ENCODE measurements around the gene ADAP1.

DNA sequence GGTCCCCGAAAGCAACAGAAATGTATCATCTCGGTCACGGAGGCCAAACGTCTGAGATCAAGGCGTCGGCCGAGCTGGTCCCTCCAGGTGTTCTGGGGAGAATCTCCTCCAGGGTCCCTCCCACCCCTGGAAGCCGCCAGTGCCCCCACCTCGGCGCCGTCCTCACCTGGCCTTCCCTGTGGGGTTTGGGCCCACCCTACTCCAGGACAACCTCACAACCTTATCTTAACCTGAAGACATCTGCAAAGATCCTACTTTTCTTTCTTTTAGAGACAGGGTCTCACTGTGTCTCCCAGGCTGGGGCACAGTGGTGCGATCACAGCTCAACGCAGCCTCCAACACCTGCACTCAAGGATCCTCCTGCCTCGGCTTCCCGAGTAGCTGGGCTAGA is 33.4 kb downstream of the ADAP1 start:
- TF ChIP-seq CEBPB (IDR thresholded peaks at IDR 0.05; ENCODE audit: low read depth) (no peak), POLR2AphosphoS5 (IDR thresholded peaks at IDR 0.05; ENCODE audit: low read depth, low read length) (no peak), EZH2 (IDR thresholded peaks at IDR 0.05) (no peak), RAD21 (IDR thresholded peaks at IDR 0.05; ENCODE audit: low read depth) (no peak)
- TF ChIP-seq, protein P1, sequence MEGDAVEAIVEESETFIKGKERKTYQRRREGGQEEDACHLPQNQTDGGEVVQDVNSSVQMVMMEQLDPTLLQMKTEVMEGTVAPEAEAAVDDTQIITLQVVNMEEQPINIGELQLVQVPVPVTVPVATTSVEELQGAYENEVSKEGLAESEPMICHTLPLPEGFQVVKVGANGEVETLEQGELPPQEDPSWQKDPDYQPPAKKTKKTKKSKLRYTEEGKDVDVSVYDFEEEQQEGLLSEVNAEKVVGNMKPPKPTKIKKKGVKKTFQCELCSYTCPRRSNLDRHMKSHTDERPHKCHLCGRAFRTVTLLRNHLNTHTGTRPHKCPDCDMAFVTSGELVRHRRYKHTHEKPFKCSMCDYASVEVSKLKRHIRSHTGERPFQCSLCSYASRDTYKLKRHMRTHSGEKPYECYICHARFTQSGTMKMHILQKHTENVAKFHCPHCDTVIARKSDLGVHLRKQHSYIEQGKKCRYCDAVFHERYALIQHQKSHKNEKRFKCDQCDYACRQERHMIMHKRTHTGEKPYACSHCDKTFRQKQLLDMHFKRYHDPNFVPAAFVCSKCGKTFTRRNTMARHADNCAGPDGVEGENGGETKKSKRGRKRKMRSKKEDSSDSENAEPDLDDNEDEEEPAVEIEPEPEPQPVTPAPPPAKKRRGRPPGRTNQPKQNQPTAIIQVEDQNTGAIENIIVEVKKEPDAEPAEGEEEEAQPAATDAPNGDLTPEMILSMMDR (IDR thresholded peaks at IDR 0.05 in 2 of 3, conservative IDR thresholded peaks at IDR 0.05 in 1 of 3; ENCODE audit: borderline replicate concordance in 1 of 3, insufficient read depth in 1 of 3, low read depth in 2 of 3, low read length in 2 of 3), result no peak
- TF ChIP-seq, protein P2, sequence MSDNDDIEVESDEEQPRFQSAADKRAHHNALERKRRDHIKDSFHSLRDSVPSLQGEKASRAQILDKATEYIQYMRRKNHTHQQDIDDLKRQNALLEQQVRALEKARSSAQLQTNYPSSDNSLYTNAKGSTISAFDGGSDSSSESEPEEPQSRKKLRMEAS (IDR thresholded peaks at IDR 0.05), result no peak
